Measurements from ENCODE around the gene KRTAP5-8. TPM values are rescaled to one million over a fixed set of nuclear protein-coding genes. Genes with fewer than 3 reads are reported as not detected.
"Not testable (repeated sequence)": the region's sequence is repeated elsewhere in the genome, so short reads cannot be mapped to it uniquely, and the experiment has no call there.

Gene KRTAP5-8
- total RNA-seq, 1 experiment from 2014 or later, result not detected

- ATAC-seq (no peak), DNase-seq (no peak)
- H3K27me3 ChIP-seq (ENCODE audit: low read length), result no peaks in the 10 kb centered on the region
- TF ChIP-seq EZH2 (IDR thresholded peaks at IDR 0.05; ENCODE audit: low read length, unreplicated experiment) (no peak), CTCF (conservative IDR thresholded peaks at IDR 0.05; ENCODE audit: low read depth, low read length) (no peak), EZH2phosphoT487 (IDR thresholded peaks at IDR 0.05; ENCODE audit: borderline replicate concordance, low read length) (no peak)
- no peak overlapping the region for H3K27ac ChIP-seq (ENCODE audit: low read length)
- no peak overlapping the region for H3K4me2 ChIP-seq (ENCODE audit: low read length)
- H3K36me3 ChIP-seq (ENCODE audit: low read depth, low read length), result no peaks in the 10 kb centered on the region
- no peak overlapping the region for H3K9ac ChIP-seq (ENCODE audit: low read length)
- no TSS peak for BruUV-seq (replicated peaks)
- ChIA-PET CTCF (no interaction called here), POLR2A (ENCODE audit: unreplicated experiment) (no interaction called here)
- no peaks in the 10 kb centered on the region for H3F3A ChIP-seq (ENCODE audit: low read length, unreplicated experiment)
- no peak overlapping the region for H3K4me3 ChIP-seq (ENCODE audit: low read length)
- no peaks in the 10 kb centered on the region for H3K9me2 ChIP-seq (replicated peaks; ENCODE audit: low read length)
- intact Hi-C loops (cut with micrococcal nuclease), result no loop called here
- H4K20me1 ChIP-seq (ENCODE audit: low read length), result no peaks in the 10 kb centered on the region
- H2AFZ ChIP-seq (ENCODE audit: low read length), result no peak overlapping the region
- no peaks in the 10 kb centered on the region for H3K4me1 ChIP-seq (ENCODE audit: insufficient read depth, low read length)
- H3K9me3 ChIP-seq (ENCODE audit: low read length), result no peaks in the 10 kb centered on the region
- no peaks in the 10 kb centered on the region for H3K79me2 ChIP-seq (ENCODE audit: low read length)
Measured at GRCh38 chr11:71519546-71519945, 18.3 kb upstream of the KRTAP5-8 start.

- Histone ChIP-seq H3K9ac (ENCODE audit: low read length) (no peak overlapping the region), H3K36me3 (ENCODE audit: low read depth, low read length) (no peaks in the 10 kb centered on the region), H3F3A (ENCODE audit: low read length, unreplicated experiment) (no peaks in the 10 kb centered on the region), H3K4me3 (ENCODE audit: low read length) (no peak overlapping the region), H3K4me2 (ENCODE audit: low read length) (no peak overlapping the region), H2AFZ (ENCODE audit: low read length) (no peak overlapping the region), H3K4me1 (ENCODE audit: insufficient read depth, low read length) (0 out of 2 replicates have a peak, but pooled peaks cover 8% of the 10 kb centered on the region), H3K9me2 (replicated peaks; ENCODE audit: low read length) (no peaks in the 10 kb centered on the region), H3K79me2 (ENCODE audit: low read length) (no peaks in the 10 kb centered on the region), H3K27ac (ENCODE audit: low read length) (no peak overlapping the region), H3K9me3 (ENCODE audit: low read length) (no peaks in the 10 kb centered on the region), H4K20me1 (ENCODE audit: low read length) (no peaks in the 10 kb centered on the region), H3K27me3 (ENCODE audit: low read length) (no peaks in the 10 kb centered on the region)
- no peak for TF ChIP-seq EZH2phosphoT487 (IDR thresholded peaks at IDR 0.05; ENCODE audit: borderline replicate concordance, low read length)
- no peak for TF ChIP-seq EZH2 (IDR thresholded peaks at IDR 0.05; ENCODE audit: low read length, unreplicated experiment)
- no peak for TF ChIP-seq CTCF (conservative IDR thresholded peaks at IDR 0.05; ENCODE audit: low read depth, low read length)
- ATAC-seq (peak; percentile 54), DNase-seq (peak; percentile 33)
- ChIA-PET CTCF (no interaction called here), POLR2A (ENCODE audit: unreplicated experiment) (no interaction called here)
- intact Hi-C loops (cut with micrococcal nuclease), result no loop called here
- no TSS peak for BruUV-seq (replicated peaks)
Measured at GRCh38 chr11:71525188-71525937, 12.5 kb upstream of the KRTAP5-8 start.

GRCh38 chr11:71525938-71526495 is 11.8 kb upstream of the KRTAP5-8 start:
- ChIA-PET CTCF (no interaction called here), POLR2A (ENCODE audit: unreplicated experiment) (no interaction called here)
- H3K27ac ChIP-seq (ENCODE audit: low read length), result no peak overlapping the region
- no peak overlapping the region for H3K9ac ChIP-seq (ENCODE audit: low read length)
- H3K79me2 ChIP-seq (ENCODE audit: low read length), result no peaks in the 10 kb centered on the region
- H3K27me3 ChIP-seq (ENCODE audit: low read length), result no peaks in the 10 kb centered on the region
- no peak overlapping the region for H2AFZ ChIP-seq (ENCODE audit: low read length)
- ATAC-seq (no peak), DNase-seq (no peak)
- H3K4me1 ChIP-seq (ENCODE audit: insufficient read depth, low read length), result 0 out of 2 replicates have a peak, but pooled peaks cover 8% of the 10 kb centered on the region
- H3K36me3 ChIP-seq (ENCODE audit: low read depth, low read length), result no peaks in the 10 kb centered on the region
- TF ChIP-seq CTCF (conservative IDR thresholded peaks at IDR 0.05; ENCODE audit: low read depth, low read length) (no peak), EZH2phosphoT487 (IDR thresholded peaks at IDR 0.05; ENCODE audit: borderline replicate concordance, low read length) (no peak), EZH2 (IDR thresholded peaks at IDR 0.05; ENCODE audit: low read length, unreplicated experiment) (no peak)
- no peak overlapping the region for H3K4me2 ChIP-seq (ENCODE audit: low read length)
- H4K20me1 ChIP-seq (ENCODE audit: low read length), result no peaks in the 10 kb centered on the region
- intact Hi-C loops (cut with micrococcal nuclease), result no loop called here
- no TSS peak for BruUV-seq (replicated peaks)
- no peaks in the 10 kb centered on the region for H3F3A ChIP-seq (ENCODE audit: low read length, unreplicated experiment)
- no peaks in the 10 kb centered on the region for H3K9me3 ChIP-seq (ENCODE audit: low read length)
- H3K9me2 ChIP-seq (replicated peaks; ENCODE audit: low read length), result no peaks in the 10 kb centered on the region
- no peak overlapping the region for H3K4me3 ChIP-seq (ENCODE audit: low read length)

GRCh38 chr11:71526796-71527575 is 10.8 kb upstream of the KRTAP5-8 start, which contains the start of gene KRTAP5-7:
TSS of gene KRTAP5-7 (plus strand) at chr11:71527267. CDS start at chr11:71527301, 34 bp downstream.
- ATAC-seq; POLR2A ChIA-PET (ENCODE audit: unreplicated experiment); intact Hi-C loops (cut with micrococcal nuclease); H3K4me3 ChIP-seq (ENCODE audit: low read length); CTCF ChIA-PET; H2AFZ ChIP-seq (ENCODE audit: low read length); H3K4me2 ChIP-seq (ENCODE audit: low read length); DNase-seq; BruUV-seq (replicated peaks); H3K27ac ChIP-seq (ENCODE audit: low read length); H3K79me2 ChIP-seq (ENCODE audit: low read length); H3K27me3 ChIP-seq (ENCODE audit: low read length); H3K9me3 ChIP-seq (ENCODE audit: low read length); H3K9ac ChIP-seq (ENCODE audit: low read length); H3K9me2 ChIP-seq (replicated peaks; ENCODE audit: low read length); H3K4me1 ChIP-seq (ENCODE audit: insufficient read depth, low read length); H3K36me3 ChIP-seq (ENCODE audit: low read depth, low read length); H4K20me1 ChIP-seq (ENCODE audit: low read length); H3F3A ChIP-seq (ENCODE audit: low read length, unreplicated experiment): not testable (repeated sequence)
